ENCODE measurements around the gene TTC28.

DNA sequence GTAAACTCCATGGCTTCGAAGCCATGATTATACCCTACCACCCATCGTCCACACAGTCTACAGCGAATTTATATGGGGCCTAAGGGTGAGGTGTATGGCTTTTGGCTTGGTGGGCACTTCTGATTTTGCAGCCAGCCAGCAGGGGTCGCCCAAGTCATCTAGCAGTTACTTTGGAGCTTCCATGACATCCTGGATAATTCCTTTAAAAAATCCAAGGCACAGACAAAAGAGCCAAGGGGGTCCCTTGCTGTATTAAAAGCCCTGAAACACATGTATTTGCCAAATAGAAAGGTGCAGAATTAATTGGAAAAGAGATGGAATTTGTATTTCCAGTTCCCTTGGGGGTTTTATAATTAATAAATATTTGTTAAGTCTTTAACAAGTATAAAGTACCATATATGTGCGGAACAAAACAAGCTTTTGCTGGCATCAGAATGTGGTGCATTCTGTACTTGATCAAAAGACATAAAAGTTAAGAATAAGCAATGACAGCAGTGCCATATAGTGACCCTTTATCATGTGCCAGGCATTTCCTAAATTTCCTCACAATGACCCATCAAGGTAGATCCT, 627.8 kb downstream of the TTC28 start:
- peak; percentile 73 to 87 (median 80) for TF ChIP-seq CTCF (IDR thresholded peaks at IDR 0.05)
- no peak for TF ChIP-seq POLR2A (IDR thresholded peaks at IDR 0.05)
